GM19035 (cell line): ENCODE results near the gene CNTN4.
A peak's percentile ranks its signal among the peaks of the same experiment; 100 is the strongest.

Experiments
- ATAC-seq: cut with Tn5 transposase; IDR thresholded peaks from one replicate; pipeline ENCODE4 v1.9.1; 2021; ENCODE audit not compliant: unreplicated experiment

CNTN4 gene

GRCh38 chr3:3081381-3082233, 982.9 kb downstream of the CNTN4 start:
- ATAC-seq, result peak; percentile 42

- peak; percentile 81 for ATAC-seq
These were observed 983.7 kb downstream of the CNTN4 start for GRCh38 chr3:3082234-3082924.

- ATAC-seq, result no peak
These were observed 986.2 kb downstream of the CNTN4 start for GRCh38 chr3:3084890-3085289.

- no peak for ATAC-seq
These were observed 987.1 kb downstream of the CNTN4 start for GRCh38 chr3:3085782-3086181.

GRCh38 chr3:3086239-3086638, 987.6 kb downstream of the CNTN4 start:
- ATAC-seq, result no peak

- no peak for ATAC-seq
These were observed 988.6 kb downstream of the CNTN4 start for GRCh38 chr3:3087279-3087678.

- ATAC-seq, result no peak
These were observed 989.2 kb downstream of the CNTN4 start for GRCh38 chr3:3087716-3088465.

GRCh38 chr3:3089017-3089416, 990.4 kb downstream of the CNTN4 start:
- peak; percentile 93 for ATAC-seq

- no peak for ATAC-seq
These were observed 999.3 kb downstream of the CNTN4 start for GRCh38 chr3:3097958-3098357.

- peak; percentile 64 for ATAC-seq
These were observed 1003.2 kb downstream of the CNTN4 start for GRCh38 chr3:3101660-3102458.

- ATAC-seq, result no peak
These were observed 1004.1 kb downstream of the CNTN4 start for GRCh38 chr3:3102751-3103150.

GRCh38 chr3:3105246-3105645, 1006.6 kb downstream of the CNTN4 start:
- no peak for ATAC-seq

GRCh38 chr3:3105815-3106214, 1007.1 kb downstream of the CNTN4 start:
- ATAC-seq, result no peak

- ATAC-seq, result no peak
These were observed 1008.5 kb downstream of the CNTN4 start for GRCh38 chr3:3107181-3107580.
